Heart left ventricle (tissue), 16 donors: ENCODE measurements around the gene BTD. TPM values are rescaled to one million over a fixed set of nuclear protein-coding genes. Genes with fewer than 3 reads are reported as not detected.

ENCODE experiments used
- ATAC-seq, 4 donors: fragments of 200-7000 bp; cut with Tn5 transposase; one replicate each; pipeline ENCODE4 v1.9.1; 2020 to 2022; ENCODE audit warnings: moderate library complexity in 4 of 4, mild to moderate bottlenecking in 3 of 4, moderate number of reproducible peaks in 1 of 4
- DNase-seq, 5 donors: peaks; one replicate each; pipeline ENCODE4 v3.0.0-alpha.2; 2020
- H3K27ac ChIP-seq, 12 donors: fragments of 200-600 bp; sonication (generic) in 4 of 12; one replicate each; pipeline versions ENCODE4 v1.5.0 to v1.8.0; 2016 to 2022; ENCODE audit warnings: mild to moderate bottlenecking in 2 of 12
- H3K27me3 ChIP-seq, 9 donors: fragments of 200-600 bp; sonication (generic) in 2 of 9; one replicate each; pipeline versions ENCODE4 v1.5.1 to v1.8.0; 2016 to 2022; ENCODE audit warnings: mild to moderate bottlenecking in 3 of 9
- H3K36me3 ChIP-seq, 9 donors: fragments of 200-600 bp; sonication (generic) in 2 of 9; one replicate each; pipeline versions ENCODE4 v1.5.0 to v1.8.0; 2018 to 2022; ENCODE audit warnings: mild to moderate bottlenecking in 2 of 9
- H3K4me1 ChIP-seq, 12 donors: fragments of 200-600 bp; sonication (generic) in 4 of 12; one replicate each; pipeline versions ENCODE4 v1.5.0 to v1.8.0; 2016 to 2022; ENCODE audit warnings: mild to moderate bottlenecking in 3 of 12
- H3K4me3 ChIP-seq, 12 donors: fragments of 200-600 bp; sonication (generic) in 4 of 12; one replicate each; pipeline versions ENCODE4 v1.5.0 to v1.8.0; 2017 to 2022; ENCODE audit warnings: mild to moderate bottlenecking in 9 of 12, moderate library complexity in 4 of 12
- H3K9me3 ChIP-seq, 12 donors: fragments of 200-600 bp; sonication (generic) in 4 of 12; one replicate each; pipeline versions ENCODE4 v1.5.0 to v1.8.0; 2016 to 2022; ENCODE audit warnings: mild to moderate bottlenecking in 1 of 12
- CTCF ChIP-seq, 12 donors: fragments of 200-600 bp; sonication (generic) in 4 of 12; IDR thresholded peaks; one replicate each; pipeline versions ENCODE4 v1.5.0 to v1.8.0; 2018 to 2022; ENCODE audit warnings: antibody characterized with exemption in 12 of 12, mild to moderate bottlenecking in 5 of 12
- POLR2A ChIP-seq, 2 donors: fragments of 450-650 bp; IDR thresholded peaks; one replicate each; pipeline ENCODE4 v1.6.1; 2017; ENCODE audit warnings: antibody characterized with exemption in 2 of 2, mild to moderate bottlenecking in 2 of 2, moderate library complexity in 2 of 2
- WGBS, 4 donors: extraction: QIAGEN DNeasy Blood & Tissue Kit in 2 of 4; methylation state at CpG; one replicate each; pipeline versions ENCODE4 v1.1.5 to v1.1.7; 2013 to 2018; 5-methylcytosine and 5-hydroxymethylcytosine counted together
- intact Hi-C, 10 donors: fragments of 100-400 bp; cut with DNase I; formaldehyde crosslinking; loops; one replicate each; pipeline versions ENCODE4 v1.11.1 to v1.14.2; 2022
- polyA plus RNA-seq, 2 donors: library from polyadenylated mRNA; stranded (reverse); fragments of 200-250 nt; gene quantifications; one replicate each; pipeline ENCODE4 v1.2.3, GENCODE V29; 2013
- total RNA-seq, 9 donors: library from RNA; depleted of rRNA in 2 of 9; stranded (reverse); fragments of >200 nt in 2 of 9; fragmentation: NEBNext Ultra II Directional in 3 of 9; extraction: Animal tissue kit (Norgen Biotek cat#: 25700) in 3 of 9; gene quantifications; one replicate each; pipeline versions ENCODE4 v1.1.0 to v1.2.4, GENCODE V29; 2016 to 2023
- donor health status: ischemic (EF 13 %, LVEDD 7.1; RV severe dilation, severe dysfunction).
- donor health status: healthy with polysubstance abuse.
- donor health status: DM: no; HTN: yes; CAD: no.
- donor health status: DM: no; HTN: no; CAD: no.
- donor health status: ischemic (EF 25% LVEDD 6.9; RV normal size, moderate dysfunction).
- donor health status: ischemic (EF 25% LVEDD 5.7; RV mildly dilated, moderate dysfunction).
- donor health status: healthy.
- donor health status: DM: yes; HTN: yes; CAD: no.
- donor health status: ischemic (EF 35%, LVEDD 5.7; RV mildly dilated, moderate dysfunction).
- donor health status: nonischemic (EF 11% LVEDD 7.7; RV severe dilation, severe dysfunction).
- donor health status: DM: yes; HTN: yes; CAD: no.
- donor health status: PGD.
- donor health status: ischemic (EF 29% LVEDD 5.4; RV normal size, mild dysfunction).
- donor health status: nonischemic (EF 23%, LVEDD 6.1; RV moderate dilation, normal function).

The BTD gene
- total and polyA plus RNA-seq, 11 donors: 4.2 to 16.4 (median 11.7) TPM

GRCh38 chr3:15653321-15653720 is 51.8 kb downstream of the BTD start:
- whole genome bisulfite sequencing, 4 donors: 95 to 99% (median 97%) methylated on average over 3 of the region's 3 CpGs

GRCh38 chr3:15654127-15654526 is 52.6 kb downstream of the BTD start:
- H3K27ac ChIP-seq: no peak overlapping the region
- no peak for ATAC-seq
- intact Hi-C loops: no loop called here

More at GRCh38 chr3:15653321-15653720, 51.8 kb downstream of the BTD start:
- Histone ChIP-seq H3K4me1 (peaks cover 0 to 8% (median 0%) of the 10 kb centered on the region in 12 donors), H3K4me3 (no peak overlapping the region), H3K27me3 (no peaks in the 10 kb centered on the region), H3K27ac (no peak overlapping the region), H3K9me3 (peaks cover 0 to 28% (median 19%) of the 10 kb centered on the region in 12 donors), H3K36me3 (no peaks in the 10 kb centered on the region)
- TF ChIP-seq CTCF (IDR thresholded peaks at IDR 0.05): no peak
- no peak for TF ChIP-seq POLR2A (IDR thresholded peaks at IDR 0.05)
- DNase-seq: no peak
- no peak for ATAC-seq
- intact Hi-C loops: no loop called here

GRCh38 chr3:15654891-15655290 is 53.3 kb downstream of the BTD start:
- H3K27me3 ChIP-seq: no peaks in the 10 kb centered on the region
- H3K36me3 ChIP-seq: no peaks in the 10 kb centered on the region
- H3K4me3 ChIP-seq: no peak overlapping the region
- 88 to 98% (median 93%) methylated on average over 9 of the region's 9 CpGs for WGBS, 4 donors
- peaks cover 0 to 28% (median 19%) of the 10 kb centered on the region in 12 donors for H3K9me3 ChIP-seq
- H3K4me1 ChIP-seq: peaks cover 0 to 2% (median 0%) of the 10 kb centered on the region in 12 donors
- intact Hi-C loops: no loop called here
- TF ChIP-seq CTCF (IDR thresholded peaks at IDR 0.05) (no peak), POLR2A (IDR thresholded peaks at IDR 0.05) (no peak)
- ATAC-seq (no peak), DNase-seq (no peak)
- H3K27ac ChIP-seq: no peak overlapping the region

More at GRCh38 chr3:15654127-15654526, 52.6 kb downstream of the BTD start:
- DNase-seq: no peak
- H3K27me3 ChIP-seq: no peaks in the 10 kb centered on the region
- H3K9me3 ChIP-seq: peaks cover 0 to 28% (median 19%) of the 10 kb centered on the region in 12 donors
- peaks cover 0 to 2% (median 0%) of the 10 kb centered on the region in 12 donors for H3K4me1 ChIP-seq
- TF ChIP-seq POLR2A (IDR thresholded peaks at IDR 0.05) (no peak), CTCF (IDR thresholded peaks at IDR 0.05) (no peak)
- H3K36me3 ChIP-seq: no peaks in the 10 kb centered on the region
- no peak overlapping the region for H3K4me3 ChIP-seq

GRCh38 chr3:15656342-15656741 is 54.8 kb downstream of the BTD start:
- no peak for ATAC-seq
- no peak overlapping the region for H3K4me3 ChIP-seq
- H3K4me1 ChIP-seq: peaks cover 0 to 2% (median 0%) of the 10 kb centered on the region in 12 donors
- H3K9me3 ChIP-seq: peaks cover 0 to 28% (median 19%) of the 10 kb centered on the region in 12 donors
- WGBS, 4 donors: 76 to 93% (median 79%) methylated on average over 5 of the region's 5 CpGs
- no peak for DNase-seq
- H3K27ac ChIP-seq: no peak overlapping the region
- no peak for TF ChIP-seq CTCF (IDR thresholded peaks at IDR 0.05)
- TF ChIP-seq POLR2A (IDR thresholded peaks at IDR 0.05): no peak
- intact Hi-C loops: no loop called here
- no peaks in the 10 kb centered on the region for H3K27me3 ChIP-seq
- H3K36me3 ChIP-seq: no peaks in the 10 kb centered on the region
